Measurements from ENCODE around the gene DVL1.

- TF ChIP-seq JUN (CRISPR knock-in tag; IDR thresholded peaks at IDR 0.05): no peak
- TF ChIP-seq KAT7 (CRISPR knock-in tag; IDR thresholded peaks at IDR 0.05; ENCODE audit: borderline replicate concordance): no peak
- no peak for TF ChIP-seq CTCF (IDR thresholded peaks at IDR 0.05)
- TF ChIP-seq ESRRA (CRISPR knock-in tag; IDR thresholded peaks at IDR 0.05; ENCODE audit: borderline replicate concordance): no peak
- no peak for TF ChIP-seq ZNF121 (CRISPR knock-in tag; IDR thresholded peaks at IDR 0.05)
- no peak for TF ChIP-seq ZMAT4 (CRISPR knock-in tag; IDR thresholded peaks at IDR 0.05)
- no peak for TF ChIP-seq ATF3 (CRISPR knock-in tag; conservative IDR thresholded peaks at IDR 0.05)
- TF ChIP-seq CREB1 (CRISPR knock-in tag; IDR thresholded peaks at IDR 0.05): no peak
- TF ChIP-seq ZNF138 (CRISPR knock-in tag; conservative IDR thresholded peaks at IDR 0.05): no peak
Observed at GRCh38 chr1:1293263-1294249, 55.7 kb downstream of the DVL1 start.

All from WTC11 (cell line).